Tongue (tissue), 2 donors: ENCODE measurements around the gene KRTAP5-5. TPM values are rescaled to one million over a fixed set of nuclear protein-coding genes. Genes with fewer than 3 reads are reported as not detected.
"Not testable (repeated sequence)": the region's sequence is repeated elsewhere in the genome, so short reads cannot be mapped to it uniquely, and the experiment has no call there.

Experiments
- DNase-seq: peaks from one replicate; pipeline ENCODE4 v3.0.0-alpha.2; 2015
- total RNA-seq: library from RNA; depleted of rRNA; stranded (reverse); fragments of >200 nt; gene quantifications from one replicate; pipeline ENCODE4 v1.2.3, GENCODE V29; 2014

The KRTAP5-5 gene
- total RNA-seq, 1 donor from 2014 or later, result not detected

- no peak for DNase-seq
Measured at GRCh38 chr11:1642288-1643145, 12.9 kb downstream of the KRTAP5-5 start.

GRCh38 chr11:1643146-1643690, 13.6 kb downstream of the KRTAP5-5 start:
- DNase-seq, result no peak

GRCh38 chr11:1644601-1645356, 15.2 kb downstream of the KRTAP5-5 start:
- DNase-seq, result no peak

- no peak for DNase-seq
Measured at GRCh38 chr11:1645357-1645821, 15.8 kb downstream of the KRTAP5-5 start.

- DNase-seq, result not testable (repeated sequence)
Measured at GRCh38 chr11:1646540-1646939, 17.0 kb downstream of the KRTAP5-5 start.

GRCh38 chr11:1647901-1648652, 18.5 kb downstream of the KRTAP5-5 start:
- no peak for DNase-seq

- no peak for DNase-seq
Measured at GRCh38 chr11:1648653-1649420, 19.3 kb downstream of the KRTAP5-5 start.

GRCh38 chr11:1650034-1650917, 20.7 kb downstream of the KRTAP5-5 start:
- DNase-seq, result no peak

- DNase-seq, result no peak
Measured at GRCh38 chr11:1650918-1651262, 21.3 kb downstream of the KRTAP5-5 start.

GRCh38 chr11:1651411-1651980, 21.9 kb downstream of the KRTAP5-5 start:
- DNase-seq, result no peak

- no peak for DNase-seq
Measured at GRCh38 chr11:1652026-1652425, 22.5 kb downstream of the KRTAP5-5 start.

- DNase-seq, result no peak
Measured at GRCh38 chr11:1652442-1652770, 22.8 kb downstream of the KRTAP5-5 start.

- peak; percentile 87 for DNase-seq
Measured at GRCh38 chr11:1652771-1653540, 23.4 kb downstream of the KRTAP5-5 start.

- DNase-seq, result peak; percentile 30
Measured at GRCh38 chr11:1653541-1654387, 24.2 kb downstream of the KRTAP5-5 start.

- peak; percentile 31 for DNase-seq
Measured at GRCh38 chr11:1654388-1655167, 25.0 kb downstream of the KRTAP5-5 start.

- no peak for DNase-seq
Measured at GRCh38 chr11:1655168-1656060, 25.8 kb downstream of the KRTAP5-5 start.

GRCh38 chr11:1656061-1656441, 26.5 kb downstream of the KRTAP5-5 start:
- no peak for DNase-seq
